HL-60 (cell line): ENCODE results near the gene ISL1.

ENCODE experiments used
- DNase-seq, 2 experiments: peaks; one replicate each; pipeline ENCODE4 v3.0.0-alpha.2; 2010 to 2020; ENCODE audit warnings: low read depth in 1 of 2, low spot score in 1 of 2
- H3K27ac ChIP-seq: fragments of 250-450 bp; sonication (Bioruptor Pico); replicated peaks from 2 replicates; pipeline ENCODE4 v1.5.1; 2020; ENCODE audit warnings: mild to moderate bottlenecking, moderate library complexity
- H3K27me3 ChIP-seq: fragments of 250-450 bp; sonication (Bioruptor Pico); 2 replicates; pipeline ENCODE4 v1.5.1; 2021; ENCODE audit warnings: mild to moderate bottlenecking, moderate library complexity; ENCODE audit not compliant: insufficient read depth, poor library complexity, severe bottlenecking
- H3K4me3 ChIP-seq: replicated peaks from 2 replicates; pipeline ENCODE4 v1.5.1; 2011; ENCODE audit warnings: mild to moderate bottlenecking, control low read depth, low read length; ENCODE audit not compliant: insufficient read depth
- GABPA ChIP-seq: IDR thresholded peaks from 2 replicates; pipeline ENCODE4 v1.6.1; 2012; ENCODE audit warnings: low read depth
- POLR2AphosphoS5 ChIP-seq: IDR thresholded peaks from 2 replicates; pipeline ENCODE4 v1.6.1; 2012; ENCODE audit warnings: low read depth
- SPI1 ChIP-seq: IDR thresholded peaks from 2 replicates; pipeline ENCODE4 v1.6.1; 2012; ENCODE audit warnings: low read depth, mild to moderate bottlenecking, borderline replicate concordance
- TF ChIP-seq, protein P1 (sequence below): IDR thresholded peaks from 2 replicates; pipeline ENCODE4 v1.6.1; 2012; ENCODE audit warnings: low read depth; ENCODE audit not compliant: insufficient replicate concordance
- TF ChIP-seq, protein P2 (sequence below): IDR thresholded peaks from one replicate; pipeline ENCODE4 v1.5.1; 2011; ENCODE audit warnings: low read length, control low read depth, inconsistent platforms; ENCODE audit not compliant: insufficient read depth

ISL1 gene

DNA sequence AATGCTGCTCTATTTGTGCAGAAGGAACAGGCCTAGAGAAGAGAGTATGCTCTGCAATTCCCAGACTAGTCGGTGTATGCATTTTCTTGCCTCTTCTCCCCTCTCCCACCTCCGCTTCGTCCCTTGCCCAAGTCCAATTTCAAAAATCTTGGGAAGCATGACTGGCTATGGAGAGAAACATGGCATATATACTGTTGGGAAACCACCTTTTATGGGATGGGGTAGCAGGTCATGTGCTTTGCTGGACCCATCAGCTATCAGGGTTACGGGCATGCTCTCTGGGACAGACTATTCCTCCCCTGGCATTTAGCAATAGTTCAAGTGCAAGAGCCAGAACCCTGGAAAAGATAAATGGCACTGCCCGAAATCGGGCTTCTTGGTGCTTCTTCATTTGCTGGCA, 12.0 kb downstream of the ISL1 start:
- DNase-seq: no peak
- no peak overlapping the region for H3K4me3 ChIP-seq
- H3K27ac ChIP-seq: no peak overlapping the region
- peaks cover 53% of the 10 kb centered on the region for H3K27me3 ChIP-seq
- TF ChIP-seq GABPA (no peak), POLR2AphosphoS5 (no peak), SPI1 (no peak)
- TF ChIP-seq, protein P1, sequence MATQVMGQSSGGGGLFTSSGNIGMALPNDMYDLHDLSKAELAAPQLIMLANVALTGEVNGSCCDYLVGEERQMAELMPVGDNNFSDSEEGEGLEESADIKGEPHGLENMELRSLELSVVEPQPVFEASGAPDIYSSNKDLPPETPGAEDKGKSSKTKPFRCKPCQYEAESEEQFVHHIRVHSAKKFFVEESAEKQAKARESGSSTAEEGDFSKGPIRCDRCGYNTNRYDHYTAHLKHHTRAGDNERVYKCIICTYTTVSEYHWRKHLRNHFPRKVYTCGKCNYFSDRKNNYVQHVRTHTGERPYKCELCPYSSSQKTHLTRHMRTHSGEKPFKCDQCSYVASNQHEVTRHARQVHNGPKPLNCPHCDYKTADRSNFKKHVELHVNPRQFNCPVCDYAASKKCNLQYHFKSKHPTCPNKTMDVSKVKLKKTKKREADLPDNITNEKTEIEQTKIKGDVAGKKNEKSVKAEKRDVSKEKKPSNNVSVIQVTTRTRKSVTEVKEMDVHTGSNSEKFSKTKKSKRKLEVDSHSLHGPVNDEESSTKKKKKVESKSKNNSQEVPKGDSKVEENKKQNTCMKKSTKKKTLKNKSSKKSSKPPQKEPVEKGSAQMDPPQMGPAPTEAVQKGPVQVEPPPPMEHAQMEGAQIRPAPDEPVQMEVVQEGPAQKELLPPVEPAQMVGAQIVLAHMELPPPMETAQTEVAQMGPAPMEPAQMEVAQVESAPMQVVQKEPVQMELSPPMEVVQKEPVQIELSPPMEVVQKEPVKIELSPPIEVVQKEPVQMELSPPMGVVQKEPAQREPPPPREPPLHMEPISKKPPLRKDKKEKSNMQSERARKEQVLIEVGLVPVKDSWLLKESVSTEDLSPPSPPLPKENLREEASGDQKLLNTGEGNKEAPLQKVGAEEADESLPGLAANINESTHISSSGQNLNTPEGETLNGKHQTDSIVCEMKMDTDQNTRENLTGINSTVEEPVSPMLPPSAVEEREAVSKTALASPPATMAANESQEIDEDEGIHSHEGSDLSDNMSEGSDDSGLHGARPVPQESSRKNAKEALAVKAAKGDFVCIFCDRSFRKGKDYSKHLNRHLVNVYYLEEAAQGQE: no peak
- TF ChIP-seq, protein P2, sequence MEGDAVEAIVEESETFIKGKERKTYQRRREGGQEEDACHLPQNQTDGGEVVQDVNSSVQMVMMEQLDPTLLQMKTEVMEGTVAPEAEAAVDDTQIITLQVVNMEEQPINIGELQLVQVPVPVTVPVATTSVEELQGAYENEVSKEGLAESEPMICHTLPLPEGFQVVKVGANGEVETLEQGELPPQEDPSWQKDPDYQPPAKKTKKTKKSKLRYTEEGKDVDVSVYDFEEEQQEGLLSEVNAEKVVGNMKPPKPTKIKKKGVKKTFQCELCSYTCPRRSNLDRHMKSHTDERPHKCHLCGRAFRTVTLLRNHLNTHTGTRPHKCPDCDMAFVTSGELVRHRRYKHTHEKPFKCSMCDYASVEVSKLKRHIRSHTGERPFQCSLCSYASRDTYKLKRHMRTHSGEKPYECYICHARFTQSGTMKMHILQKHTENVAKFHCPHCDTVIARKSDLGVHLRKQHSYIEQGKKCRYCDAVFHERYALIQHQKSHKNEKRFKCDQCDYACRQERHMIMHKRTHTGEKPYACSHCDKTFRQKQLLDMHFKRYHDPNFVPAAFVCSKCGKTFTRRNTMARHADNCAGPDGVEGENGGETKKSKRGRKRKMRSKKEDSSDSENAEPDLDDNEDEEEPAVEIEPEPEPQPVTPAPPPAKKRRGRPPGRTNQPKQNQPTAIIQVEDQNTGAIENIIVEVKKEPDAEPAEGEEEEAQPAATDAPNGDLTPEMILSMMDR: no peak

DNA sequence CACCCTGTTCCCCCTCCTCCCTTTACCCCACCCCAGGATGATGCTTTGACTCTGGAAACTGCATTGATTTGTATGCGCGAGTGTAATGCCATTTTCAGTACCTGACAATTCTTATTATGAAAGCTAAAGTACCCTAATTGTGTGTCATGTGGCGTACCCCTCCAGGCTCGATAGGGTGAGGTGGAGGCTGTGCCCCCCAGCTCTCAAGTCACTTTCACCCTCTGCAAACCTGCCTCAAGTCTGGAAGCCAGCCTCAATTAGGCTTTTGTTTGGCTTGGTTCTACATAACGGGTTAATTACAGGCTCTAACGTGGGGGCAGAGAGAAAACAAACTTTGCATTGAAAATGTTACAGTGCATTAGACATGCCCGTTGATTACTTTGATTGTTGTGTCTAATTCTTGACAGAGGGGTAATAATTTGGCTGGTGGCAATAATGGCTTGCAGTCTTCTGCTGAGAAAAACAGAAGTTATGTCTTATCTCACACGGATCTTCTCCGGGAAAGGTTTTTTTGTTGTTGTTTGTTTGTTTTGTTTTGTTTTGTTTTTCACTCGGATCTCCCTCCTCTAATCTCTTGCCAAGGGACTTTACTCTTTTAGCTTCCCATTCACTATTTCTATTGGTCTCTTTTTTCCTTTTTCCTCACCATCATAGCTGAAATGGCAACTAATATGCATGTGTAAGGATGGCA, 12.6 kb downstream of the ISL1 start:
- H3K27ac ChIP-seq: no peak overlapping the region
- H3K27me3 ChIP-seq: peaks cover 51% of the 10 kb centered on the region
- TF ChIP-seq SPI1: no peak
- no peak for TF ChIP-seq GABPA
- TF ChIP-seq, protein P2: no peak
- TF ChIP-seq, protein P1: no peak
- TF ChIP-seq POLR2AphosphoS5: no peak
- H3K4me3 ChIP-seq: no peak overlapping the region
- DNase-seq: no peak

DNA sequence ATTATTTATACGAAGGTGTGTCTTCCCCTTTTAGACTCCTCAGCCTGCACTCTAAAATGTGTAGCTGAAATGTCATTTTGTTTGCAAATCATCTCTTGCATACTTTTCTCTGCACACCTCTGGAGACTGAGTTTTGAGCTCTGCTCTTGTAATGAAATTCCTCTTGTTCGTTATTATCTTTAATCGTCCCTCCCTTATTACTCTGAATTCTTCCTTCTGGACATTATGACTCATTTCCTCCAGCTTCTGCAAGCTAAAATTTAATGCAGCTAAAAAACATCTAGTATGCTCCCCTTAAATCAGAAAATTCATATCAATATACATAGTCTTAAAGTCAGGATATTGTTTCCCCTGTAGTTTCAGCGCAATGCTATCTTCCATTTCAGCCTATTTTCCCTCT, 13.5 kb downstream of the ISL1 start:
- peaks cover 43% of the 10 kb centered on the region for H3K27me3 ChIP-seq
- DNase-seq: no peak
- TF ChIP-seq POLR2AphosphoS5 (no peak), GABPA (no peak), SPI1 (no peak)
- TF ChIP-seq, protein P2: no peak
- TF ChIP-seq, protein P1: no peak
- H3K27ac ChIP-seq: no peak overlapping the region
- no peak overlapping the region for H3K4me3 ChIP-seq
